HL-60 (cell line): Measurements from ENCODE around the gene KYAT1.

Source experiments
- POLR2AphosphoS5 ChIP-seq: IDR thresholded peaks from 2 replicates; pipeline ENCODE4 v1.6.1; 2012; ENCODE audit warnings: low read depth
- SPI1 ChIP-seq: IDR thresholded peaks from 2 replicates; pipeline ENCODE4 v1.6.1; 2012; ENCODE audit warnings: low read depth, mild to moderate bottlenecking, borderline replicate concordance
- TF ChIP-seq, protein P1 (sequence below): IDR thresholded peaks from one replicate; pipeline ENCODE4 v1.5.1; 2011; ENCODE audit warnings: low read length, control low read depth, inconsistent platforms; ENCODE audit not compliant: insufficient read depth

DNA sequence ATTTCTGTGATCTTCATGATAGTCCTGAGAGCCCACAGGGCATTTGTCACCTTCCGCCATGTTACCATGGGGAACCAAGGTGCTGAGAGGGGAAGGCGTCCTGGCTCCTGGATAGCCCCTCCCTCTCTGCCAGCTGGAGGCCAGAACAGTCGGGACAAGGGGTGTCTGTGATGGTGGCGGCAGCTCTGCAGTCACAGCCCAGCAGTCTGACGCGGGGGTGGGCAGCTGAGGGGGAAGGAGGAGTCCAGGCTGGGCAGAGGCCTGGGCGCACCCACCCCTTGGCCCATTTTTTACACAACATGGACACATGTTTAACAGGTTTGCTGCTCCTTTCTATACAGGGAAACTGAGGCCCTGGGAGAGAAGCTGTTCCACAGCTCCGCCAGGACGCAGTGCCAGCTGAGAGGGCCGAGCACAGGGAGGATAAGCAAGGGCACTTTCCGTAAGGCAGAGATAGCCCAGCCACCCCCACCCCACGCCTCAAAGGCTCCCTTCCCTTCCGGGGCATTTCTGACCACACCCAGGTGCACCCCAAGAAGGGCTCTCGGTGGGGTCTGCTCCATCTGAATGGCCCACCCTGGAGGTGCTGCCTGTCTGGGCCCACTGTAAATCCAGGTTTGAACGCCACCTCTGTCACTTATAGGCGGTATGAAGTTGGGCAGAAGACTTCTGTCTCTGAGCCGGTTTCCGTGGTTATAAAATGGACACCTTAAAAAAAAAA is 17.3 kb upstream of the KYAT1 start:
- TF ChIP-seq, protein P1, sequence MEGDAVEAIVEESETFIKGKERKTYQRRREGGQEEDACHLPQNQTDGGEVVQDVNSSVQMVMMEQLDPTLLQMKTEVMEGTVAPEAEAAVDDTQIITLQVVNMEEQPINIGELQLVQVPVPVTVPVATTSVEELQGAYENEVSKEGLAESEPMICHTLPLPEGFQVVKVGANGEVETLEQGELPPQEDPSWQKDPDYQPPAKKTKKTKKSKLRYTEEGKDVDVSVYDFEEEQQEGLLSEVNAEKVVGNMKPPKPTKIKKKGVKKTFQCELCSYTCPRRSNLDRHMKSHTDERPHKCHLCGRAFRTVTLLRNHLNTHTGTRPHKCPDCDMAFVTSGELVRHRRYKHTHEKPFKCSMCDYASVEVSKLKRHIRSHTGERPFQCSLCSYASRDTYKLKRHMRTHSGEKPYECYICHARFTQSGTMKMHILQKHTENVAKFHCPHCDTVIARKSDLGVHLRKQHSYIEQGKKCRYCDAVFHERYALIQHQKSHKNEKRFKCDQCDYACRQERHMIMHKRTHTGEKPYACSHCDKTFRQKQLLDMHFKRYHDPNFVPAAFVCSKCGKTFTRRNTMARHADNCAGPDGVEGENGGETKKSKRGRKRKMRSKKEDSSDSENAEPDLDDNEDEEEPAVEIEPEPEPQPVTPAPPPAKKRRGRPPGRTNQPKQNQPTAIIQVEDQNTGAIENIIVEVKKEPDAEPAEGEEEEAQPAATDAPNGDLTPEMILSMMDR = no peak
- no peak for TF ChIP-seq SPI1
- no peak for TF ChIP-seq POLR2AphosphoS5
